GM19240 (cell line): ENCODE measurements around the gene CDCA8.
"Not testable (repeated sequence)": the region's sequence is repeated elsewhere in the genome, so short reads cannot be mapped to it uniquely, and the experiment has no call there.

ENCODE experiments used
- DNase-seq: peaks from one replicate; pipeline ENCODE4 v3.0.0; 2011; ENCODE audit warnings: low spot score; ENCODE audit not compliant: insufficient read length

The CDCA8 gene

DNA sequence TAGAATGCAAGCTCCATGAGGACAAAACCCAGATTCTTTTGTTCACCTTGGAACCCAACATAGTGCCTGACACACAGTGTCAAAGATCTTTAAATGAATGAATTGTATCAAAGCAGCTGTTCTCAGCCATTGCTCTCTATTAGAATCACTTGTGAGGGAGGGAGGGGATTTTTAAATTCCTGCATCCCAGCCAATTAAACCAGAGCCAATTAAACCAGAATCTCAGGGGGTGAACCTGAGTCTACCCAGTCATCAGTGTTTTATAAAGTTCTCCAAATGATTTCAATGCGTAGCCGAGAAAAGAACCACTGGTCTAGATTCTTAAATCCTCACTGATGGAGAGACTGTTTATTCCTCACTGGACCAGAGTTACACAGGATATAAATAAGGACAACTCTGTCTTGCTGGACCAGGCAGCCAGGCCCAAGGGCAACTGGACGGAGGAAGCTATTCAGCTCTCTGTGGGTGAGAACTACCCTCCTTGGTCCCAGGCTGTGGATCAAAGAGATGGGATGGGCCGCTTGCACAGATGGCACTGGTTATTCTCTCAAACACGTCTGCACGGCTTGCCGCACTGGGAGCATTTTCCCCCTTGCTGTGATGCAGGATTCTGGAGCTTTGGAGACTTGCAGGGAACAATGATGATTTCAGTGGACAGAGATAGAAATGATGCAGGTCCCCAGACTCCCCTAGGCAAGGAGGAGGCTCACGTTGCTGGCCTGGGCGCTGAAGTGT lies 20.0 kb upstream of the CDCA8 start:
- no peak for DNase-seq

DNA sequence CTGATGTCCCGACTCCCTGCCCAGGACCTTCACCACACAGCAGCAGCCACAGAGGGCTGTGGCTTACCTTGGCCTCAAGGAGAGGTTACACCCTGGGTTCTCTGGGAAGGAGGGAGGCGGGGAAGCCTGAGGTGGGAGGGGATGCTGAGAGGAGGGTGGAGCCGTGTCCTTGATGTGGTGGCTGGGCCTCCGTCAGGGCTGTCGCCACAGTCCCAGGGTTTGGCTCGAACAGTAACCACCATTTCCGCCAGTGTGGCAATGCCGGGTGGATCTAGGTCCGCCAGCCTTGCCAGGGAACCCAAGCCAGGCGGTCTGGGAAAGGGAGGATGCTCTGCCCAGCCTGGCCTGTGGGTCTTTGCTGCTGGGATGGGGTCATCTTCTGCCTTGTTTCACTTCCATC lies 18.4 kb upstream of the CDCA8 start:
- no peak for DNase-seq

DNA sequence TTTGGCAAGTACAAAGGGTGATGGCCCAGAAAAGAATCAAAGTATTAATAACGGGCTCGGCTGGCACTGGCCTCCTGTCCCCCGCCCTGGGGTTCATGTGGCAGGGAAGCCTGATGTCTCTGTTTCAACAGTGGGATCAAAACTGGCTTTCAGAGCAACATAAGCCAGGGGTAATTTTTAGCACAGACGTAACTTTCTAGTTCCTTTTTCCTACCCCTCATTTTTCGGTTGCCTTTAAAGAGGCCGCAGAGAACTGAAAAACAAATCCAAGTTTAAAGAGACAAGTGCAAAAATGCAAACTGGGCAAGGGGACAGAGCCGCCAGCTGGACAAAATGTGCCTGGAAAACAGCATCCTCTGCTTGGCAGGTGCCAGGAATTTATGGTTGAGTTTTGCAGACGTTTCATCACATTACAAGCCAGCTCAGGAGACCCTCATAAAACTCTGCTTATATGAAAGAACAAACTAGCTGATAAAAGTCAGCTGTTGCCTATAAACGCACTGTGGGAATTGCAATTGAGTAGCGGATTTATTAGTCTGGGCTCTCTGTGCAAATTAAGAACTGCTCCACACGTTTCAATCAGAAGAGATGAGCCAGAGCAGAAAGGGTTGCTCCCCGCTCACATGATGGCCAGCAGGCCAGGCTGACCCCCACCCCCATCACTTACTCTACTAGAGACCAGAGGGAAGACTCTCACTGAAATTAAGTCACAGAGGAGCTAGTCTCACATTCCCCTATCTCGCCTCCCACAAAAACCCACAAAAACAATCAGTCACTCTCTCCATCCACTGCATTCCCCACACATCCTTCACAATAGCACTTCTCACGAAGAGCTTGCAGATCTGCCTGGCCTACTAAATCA lies 15.8 kb upstream of the CDCA8 start:
- DNase-seq = peak; percentile 39

DNA sequence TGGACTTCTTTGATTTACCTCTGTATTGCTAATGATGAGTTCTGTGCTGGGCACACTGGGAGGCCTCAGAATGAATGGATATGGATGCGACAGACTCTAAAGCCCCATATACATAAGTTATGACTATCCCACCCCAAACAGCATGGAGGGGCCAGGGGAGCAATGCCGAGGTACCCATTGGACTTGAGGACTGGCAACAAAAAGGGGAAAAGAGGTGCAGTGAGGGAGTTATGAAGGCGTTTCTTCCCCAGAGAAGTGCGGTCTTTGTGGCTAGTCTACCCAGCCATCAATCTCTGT lies 15.2 kb upstream of the CDCA8 start:
- DNase-seq = no peak

DNA sequence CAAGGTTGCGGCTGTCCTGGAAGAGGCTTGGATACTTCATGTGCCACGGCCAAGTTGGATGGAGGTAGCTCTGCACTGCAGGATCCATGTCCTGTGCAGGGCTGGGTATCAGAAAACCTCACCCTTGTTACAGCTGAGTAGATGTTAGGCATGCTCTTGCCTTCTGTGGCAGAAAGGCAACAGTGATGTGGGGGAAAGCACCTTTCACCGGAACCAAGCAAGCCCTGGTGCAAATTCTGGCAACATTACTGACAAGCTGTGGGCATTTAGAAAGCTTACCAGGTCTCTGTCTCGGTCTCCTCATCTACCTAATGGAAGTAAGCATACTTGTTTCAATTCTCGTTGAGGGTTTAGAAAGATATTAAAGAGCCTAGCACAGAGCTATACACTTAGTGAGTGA lies 14.5 kb upstream of the CDCA8 start:
- DNase-seq = no peak

DNA sequence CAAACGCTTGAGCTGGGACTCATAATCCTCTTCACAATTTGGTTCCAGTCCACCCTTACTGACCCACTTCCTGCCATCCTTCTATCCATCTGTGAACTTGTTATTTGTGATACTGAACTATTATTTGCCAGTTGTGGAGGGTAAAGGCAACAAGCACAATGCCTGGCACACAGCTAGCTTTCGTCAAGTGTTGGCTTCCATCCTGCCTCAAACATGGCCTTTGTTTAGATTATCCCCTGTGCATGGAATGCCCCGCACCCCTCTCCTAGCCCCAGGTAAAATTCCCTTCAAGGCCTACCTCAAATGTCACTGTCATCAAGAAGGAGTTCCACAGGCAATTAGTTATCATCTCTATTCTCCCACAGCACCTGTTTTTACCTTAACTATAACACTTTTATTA lies 11.4 kb upstream of the CDCA8 start:
- no peak for DNase-seq

DNA sequence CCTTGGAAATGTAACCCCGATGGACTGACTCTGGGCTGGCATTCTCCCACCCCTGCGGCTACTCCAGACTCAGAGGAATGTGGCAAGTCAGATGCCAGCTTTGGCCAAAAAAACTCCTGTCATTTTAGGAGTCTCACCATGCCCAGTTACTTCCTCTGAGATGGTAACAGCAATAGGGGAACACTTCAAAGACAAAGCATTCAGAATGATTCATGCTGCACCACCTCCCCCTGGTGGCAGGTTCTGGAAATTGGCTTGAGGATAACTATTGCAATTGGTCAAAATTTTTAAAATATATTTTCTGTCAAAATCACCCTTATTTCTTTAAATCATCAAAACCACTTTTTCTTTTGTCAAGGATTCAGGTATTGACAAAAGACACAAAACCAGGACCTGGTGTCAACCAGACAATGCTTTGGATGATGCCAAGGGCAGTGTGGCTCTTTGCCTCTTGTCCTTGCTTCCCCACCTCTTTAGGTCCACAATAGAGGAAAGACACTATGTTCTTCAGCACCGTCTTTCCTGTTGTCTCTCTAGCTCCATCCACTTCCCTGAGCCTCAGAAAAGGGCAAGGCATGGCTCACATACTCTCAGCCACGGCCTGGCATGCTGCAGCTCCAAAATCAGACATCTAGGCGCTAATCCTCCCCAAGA lies 9.9 kb upstream of the CDCA8 start:
- DNase-seq = no peak

DNA sequence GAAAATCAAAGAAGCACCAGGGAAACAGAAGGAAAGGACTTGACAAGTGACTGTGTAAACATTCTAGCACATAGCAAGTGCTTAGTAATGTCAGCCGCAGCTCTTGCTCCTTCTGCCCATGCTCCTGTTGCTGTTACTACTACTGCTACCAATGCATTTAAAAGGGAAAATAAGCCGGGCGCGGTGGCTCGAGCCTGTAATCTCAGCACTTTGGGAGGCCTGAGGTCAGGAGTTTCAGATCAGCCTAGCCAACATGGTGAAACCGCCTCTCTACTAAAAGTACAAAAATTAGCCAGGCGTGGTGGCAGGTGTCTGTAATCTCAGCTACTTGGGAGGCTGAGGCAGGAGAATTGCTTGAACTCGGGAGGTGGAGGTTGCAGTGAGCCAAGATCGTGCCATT lies 8.1 kb upstream of the CDCA8 start:
- DNase-seq = not testable (repeated sequence)

DNA sequence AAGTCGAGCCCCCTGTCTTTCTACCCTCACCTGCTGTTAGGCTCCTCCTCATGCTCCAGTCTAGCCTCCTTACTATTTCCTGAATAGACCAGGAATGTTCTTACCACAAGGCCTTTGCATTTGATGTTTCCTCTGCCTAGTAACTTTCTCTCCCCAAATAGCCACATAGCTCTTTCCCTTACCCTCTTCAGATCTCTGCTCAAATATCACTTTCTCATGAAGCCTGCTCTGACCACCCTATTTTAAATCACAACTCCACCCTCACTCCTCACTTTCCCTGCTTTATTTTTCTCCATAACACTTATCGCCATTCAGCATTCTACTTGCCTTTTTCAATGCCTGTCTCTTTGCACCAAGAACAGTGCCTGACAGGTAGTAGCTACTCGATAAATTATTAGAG lies 6.6 kb upstream of the CDCA8 start:
- DNase-seq = no peak

DNA sequence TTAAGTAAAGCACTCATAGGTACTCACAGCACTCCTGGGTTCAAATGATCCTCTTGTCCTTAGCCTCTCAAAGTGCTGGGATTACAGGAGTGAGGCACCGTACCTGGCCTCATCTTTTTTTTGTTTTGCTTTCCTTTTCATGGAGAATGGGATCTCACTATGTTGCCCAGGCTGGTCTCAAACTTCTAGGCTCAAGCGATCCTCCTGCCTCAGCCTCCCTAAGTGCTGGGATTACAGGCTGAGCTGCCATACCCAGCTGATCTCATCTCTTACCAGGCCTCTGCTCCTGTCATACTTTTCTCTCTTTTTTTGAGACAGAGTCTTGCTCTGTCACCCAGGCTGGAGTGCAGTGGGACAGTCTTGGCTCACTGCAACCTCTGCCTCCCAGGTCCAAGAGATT lies 4.6 kb upstream of the CDCA8 start:
- DNase-seq = not testable (repeated sequence)

DNA sequence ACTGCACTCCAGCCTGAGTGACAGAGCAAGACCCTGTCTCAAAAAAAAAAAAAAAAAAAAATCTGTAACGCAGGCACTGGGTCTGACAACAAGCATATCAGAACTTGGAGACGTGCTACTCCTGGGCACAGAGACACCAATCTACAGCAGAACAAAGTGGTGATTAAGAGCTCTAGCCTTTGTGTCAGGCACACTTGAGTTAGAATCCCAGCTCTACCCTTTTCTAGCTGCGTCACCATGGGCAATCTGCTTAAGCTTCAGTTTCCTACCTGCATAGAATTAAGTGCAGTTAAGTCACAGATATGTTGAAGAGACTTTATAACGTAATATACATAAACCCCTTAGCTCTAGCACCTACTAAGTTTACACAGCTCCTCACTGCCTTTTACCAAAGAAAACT lies 3.4 kb upstream of the CDCA8 start:
- no peak for DNase-seq

DNA sequence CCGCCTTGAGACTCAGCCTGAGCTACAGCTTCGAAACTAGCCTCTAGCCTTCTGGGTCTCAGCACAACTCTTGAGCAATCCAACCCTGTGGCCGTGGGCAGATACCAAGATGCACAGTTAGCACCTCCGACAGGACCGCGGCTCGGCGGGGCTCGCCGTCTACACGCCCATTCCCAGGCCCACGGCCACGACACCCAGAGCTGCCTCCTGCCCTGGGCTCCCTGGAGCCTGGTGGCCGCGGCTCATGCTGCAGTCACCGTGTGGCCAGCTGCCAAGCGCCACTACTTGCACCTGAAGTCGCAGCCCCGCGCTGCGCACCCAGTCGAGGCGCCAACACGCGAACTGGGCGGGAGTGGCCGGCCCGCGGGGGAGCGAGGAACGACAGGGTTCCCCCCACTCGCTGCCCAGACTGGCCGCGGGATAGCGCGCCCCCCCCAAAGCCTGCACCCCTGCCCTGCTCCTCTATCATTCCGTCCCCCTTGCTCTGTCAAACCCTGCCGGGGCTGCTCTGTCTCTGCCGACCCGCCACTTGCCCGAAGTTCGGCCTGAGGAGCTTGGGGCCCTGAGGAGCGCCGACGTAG lies 729 bp upstream of the CDCA8 start:
- DNase-seq = no peak

DNA sequence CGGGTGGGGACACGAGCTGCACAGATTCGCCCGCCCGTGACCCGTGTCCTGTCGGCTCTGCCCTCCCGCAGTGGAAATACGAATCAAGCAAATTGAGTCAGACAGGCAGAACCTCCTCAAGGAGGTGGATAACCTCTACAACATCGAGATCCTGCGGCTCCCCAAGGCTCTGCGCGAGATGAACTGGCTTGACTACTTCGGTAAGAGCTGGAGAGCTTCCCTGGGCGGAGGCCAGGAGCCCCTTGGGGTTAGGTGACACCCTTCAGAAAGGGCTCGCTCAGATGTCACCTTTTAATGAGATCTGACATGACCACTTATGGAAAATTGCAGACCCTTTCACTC lies 489 bp downstream of the CDCA8 start:
- no peak for DNase-seq

DNA sequence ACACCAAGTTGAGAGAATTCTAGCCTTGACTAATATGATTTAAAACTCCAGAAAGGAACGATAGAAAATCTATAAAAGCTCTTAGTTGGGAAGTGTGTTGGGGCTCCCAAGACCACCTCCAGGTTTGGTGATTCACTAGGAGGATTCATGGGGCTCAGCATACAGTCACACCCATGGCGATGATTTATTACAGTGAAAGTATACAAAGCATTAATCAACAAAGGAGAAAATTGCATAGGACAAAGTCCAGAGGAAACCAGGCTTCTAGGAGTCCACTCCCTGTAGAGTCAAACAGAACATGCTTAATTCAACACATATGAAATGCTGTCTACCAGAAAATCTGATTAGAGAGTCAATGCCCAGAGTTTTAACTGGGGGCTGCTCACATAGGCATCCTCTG lies 4.8 kb downstream of the CDCA8 start:
- no peak for DNase-seq

DNA sequence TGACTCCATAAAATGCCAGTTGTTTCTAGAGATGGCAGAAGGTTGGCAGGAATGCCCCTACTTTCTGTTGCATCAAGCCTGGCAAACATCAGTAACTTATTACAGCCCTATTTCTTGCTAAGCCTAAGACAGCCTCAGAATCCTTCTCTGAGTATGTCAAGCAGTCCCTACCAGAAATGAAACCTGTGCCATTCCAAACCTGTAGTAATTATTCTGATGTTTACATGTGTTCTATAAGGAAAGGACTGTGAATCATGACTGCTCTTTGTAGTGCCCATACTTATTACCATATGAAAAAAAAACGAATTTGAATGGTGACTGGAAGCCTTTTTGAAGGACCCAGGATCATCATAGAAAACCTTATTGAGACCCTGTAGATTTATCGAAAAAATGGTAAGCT lies 5.4 kb downstream of the CDCA8 start:
- no peak for DNase-seq

DNA sequence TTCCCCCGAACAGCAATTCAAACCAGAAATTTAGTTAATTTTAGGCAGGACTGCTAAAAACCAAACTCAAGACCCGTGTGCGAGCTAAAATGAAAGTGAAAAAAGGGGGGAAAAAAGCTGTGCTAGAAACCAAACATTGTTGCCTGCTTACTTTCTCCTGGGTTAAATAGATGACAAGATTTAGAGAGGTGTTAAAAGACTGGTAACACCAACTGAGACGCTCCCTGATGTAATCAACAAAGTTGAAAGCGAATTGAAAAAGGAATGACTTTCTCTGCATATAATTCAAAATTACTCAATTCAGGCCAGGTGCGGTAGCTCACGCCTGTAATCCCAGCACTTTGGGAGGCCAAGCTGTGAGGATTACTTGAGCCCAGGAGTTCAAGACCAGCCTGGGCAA lies 6.8 kb downstream of the CDCA8 start:
- no peak for DNase-seq

DNA sequence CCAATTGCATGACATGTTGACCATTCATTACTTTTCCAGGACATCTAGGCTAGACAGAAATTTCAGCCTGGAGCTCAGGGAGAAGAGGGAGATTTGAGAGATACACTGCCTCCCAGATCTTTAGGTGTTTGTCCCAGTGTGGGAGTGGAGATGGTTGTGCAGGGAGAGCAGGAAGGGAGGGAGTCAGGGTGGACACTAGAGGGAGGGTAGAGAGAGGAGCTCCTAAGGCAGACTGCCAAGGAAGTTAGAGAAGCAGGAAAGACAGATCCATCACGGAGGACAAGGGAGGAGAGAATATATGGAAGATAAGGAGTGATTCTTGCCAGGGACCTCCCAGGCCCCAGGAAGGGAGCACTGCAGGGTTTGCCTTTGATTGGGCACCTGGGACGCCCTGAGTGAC lies 8.7 kb downstream of the CDCA8 start:
- no peak for DNase-seq

DNA sequence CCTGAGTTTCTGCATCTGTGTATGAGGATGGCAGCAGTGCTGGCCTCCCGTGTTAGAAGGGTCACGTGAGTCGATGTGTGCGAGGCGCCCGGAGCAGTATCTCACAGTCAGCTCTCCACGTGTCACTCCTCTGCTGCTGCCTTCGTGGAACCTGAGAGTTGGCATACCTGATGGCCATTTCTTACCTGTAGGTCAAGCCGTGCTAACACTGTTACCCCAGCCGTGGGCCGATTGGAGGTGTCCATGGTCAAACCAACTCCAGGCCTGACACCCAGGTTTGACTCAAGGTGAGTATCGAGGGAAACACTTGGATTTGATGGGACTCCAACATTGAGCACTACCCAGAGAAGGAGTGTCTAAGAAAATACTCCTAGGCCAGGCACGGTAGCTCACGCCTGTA lies 10.7 kb downstream of the CDCA8 start:
- DNase-seq = no peak

DNA sequence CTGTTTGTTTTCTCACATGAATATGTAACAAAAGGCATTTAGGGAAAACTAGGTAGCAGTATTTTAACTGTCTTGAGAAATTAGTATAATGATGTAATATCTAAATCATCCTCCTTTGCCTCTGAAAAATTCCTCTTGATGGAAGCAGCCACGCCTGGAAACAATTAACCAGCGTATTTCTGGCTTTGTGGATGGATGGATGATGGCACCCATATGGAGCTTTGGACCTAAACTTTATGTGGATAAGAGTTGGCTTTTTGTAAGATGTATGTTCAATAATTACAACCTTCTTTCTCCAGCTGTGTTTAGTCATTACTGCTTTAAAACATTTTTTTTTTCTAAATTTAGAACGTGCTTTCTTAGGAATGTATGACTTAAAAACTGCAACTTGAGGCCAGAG lies 12.7 kb downstream of the CDCA8 start:
- DNase-seq = no peak

DNA sequence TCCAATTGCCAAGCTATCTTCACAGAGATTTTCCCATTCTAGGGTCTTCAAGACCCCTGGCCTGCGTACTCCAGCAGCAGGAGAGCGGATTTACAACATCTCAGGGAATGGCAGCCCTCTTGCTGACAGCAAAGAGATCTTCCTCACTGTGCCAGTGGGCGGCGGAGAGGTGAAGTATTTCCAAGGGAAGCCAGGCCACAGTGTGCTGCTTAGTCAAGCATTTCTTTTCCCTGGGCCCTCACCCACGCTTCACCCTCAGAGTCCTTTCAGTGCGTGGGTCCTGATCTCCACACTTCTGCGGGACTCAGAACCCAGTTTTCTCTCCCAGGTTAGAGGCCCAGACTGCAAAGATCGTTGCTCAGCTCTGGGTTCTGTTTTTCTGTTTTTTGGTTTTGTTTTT lies 13.1 kb downstream of the CDCA8 start:
- DNase-seq = no peak

DNA sequence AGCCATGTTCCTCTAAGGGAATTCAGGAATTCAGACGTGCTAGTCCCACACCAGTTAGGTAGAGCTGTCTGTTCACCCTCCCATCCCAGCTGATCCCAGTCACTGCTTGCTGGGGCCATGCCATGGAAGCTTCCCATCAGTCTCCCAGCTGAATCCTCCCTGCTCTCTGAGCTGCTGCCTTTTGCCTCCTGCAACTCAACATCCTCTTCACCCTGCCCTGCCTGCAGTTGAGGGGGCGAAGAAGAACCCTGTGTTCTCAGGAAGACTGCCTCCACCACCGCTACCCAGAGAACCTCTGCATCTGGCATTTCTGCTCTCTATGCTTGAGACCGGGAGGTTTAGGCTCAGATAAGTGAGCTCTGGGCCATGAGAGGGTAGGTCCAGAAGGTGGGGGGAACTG lies 16.2 kb downstream of the CDCA8 start:
- no peak for DNase-seq

DNA sequence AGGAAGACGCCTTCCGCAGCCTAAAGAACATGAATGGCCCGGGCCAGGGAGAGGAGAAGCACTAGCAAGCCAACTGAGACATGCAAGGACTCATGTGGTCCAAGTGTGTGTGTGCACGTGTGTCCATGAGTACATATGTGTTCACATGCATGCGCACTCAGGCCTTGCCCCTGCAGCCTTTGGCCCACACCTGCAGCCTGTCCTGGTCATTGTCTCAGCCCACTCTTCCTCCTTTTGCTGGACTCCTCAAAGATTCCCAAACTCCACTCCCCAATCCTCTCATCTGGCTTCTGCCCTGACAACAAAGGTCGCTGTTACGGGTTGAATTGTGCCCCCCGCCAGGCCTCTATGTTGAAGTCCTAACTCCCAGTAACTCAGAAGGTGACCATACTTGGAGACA lies 21.9 kb downstream of the CDCA8 start:
- no peak for DNase-seq
